Transverse colon (tissue), 4 donors: Measurements from ENCODE around the gene CGN. TPM values are rescaled to one million over a fixed set of nuclear protein-coding genes. Genes with fewer than 3 reads are reported as not detected.

ENCODE experiments used
- DNase-seq: peaks from one replicate; pipeline ENCODE4 v3.0.0-alpha.2; 2019
- H3K27ac ChIP-seq, 4 donors: fragments of 200-600 bp; sonication (generic); 2 replicates each; pipeline ENCODE4 v1.5.1; 2016 to 2018; ENCODE audit warnings: inconsistent platforms in 4 of 4
- H3K27me3 ChIP-seq: fragments of 200-600 bp; sonication (generic); 2 replicates; pipeline ENCODE4 v1.5.1; 2017; ENCODE audit warnings: inconsistent platforms
- H3K36me3 ChIP-seq, 4 donors: fragments of 200-600 bp; sonication (generic); 2 replicates each; pipeline ENCODE4 v1.5.1; 2017 to 2019; ENCODE audit warnings: inconsistent platforms in 4 of 4
- H3K4me1 ChIP-seq, 4 donors: fragments of 200-600 bp; sonication (generic); 2 replicates each; pipeline ENCODE4 v1.5.1; 2017 to 2020; ENCODE audit warnings: inconsistent platforms in 4 of 4
- H3K4me3 ChIP-seq, 4 donors: fragments of 200-600 bp; sonication (generic); 1 replicate in 1 of 4; 2 replicates in 3 of 4; pipeline versions ENCODE4 v1.5.1 to v1.6.1; 2017 to 2019; ENCODE audit warnings: inconsistent platforms in 4 of 4
- H3K9me3 ChIP-seq, 2 donors: fragments of 200-600 bp; sonication (generic); 2 replicates each; pipeline ENCODE4 v1.5.1; 2017 to 2019; ENCODE audit warnings: inconsistent platforms in 2 of 2
- EP300 ChIP-seq: sonication (generic); formaldehyde crosslinking; IDR thresholded peaks from one replicate; pipeline ENCODE4 v1.6.1; 2017; ENCODE audit warnings: antibody characterized with exemption, low read depth
- POLR2A ChIP-seq: fragments of 450-650 bp; IDR thresholded peaks from one replicate; pipeline ENCODE4 v1.6.1; 2016; ENCODE audit warnings: antibody characterized with exemption, mild to moderate bottlenecking, moderate library complexity
- POLR2AphosphoS5 ChIP-seq, 3 donors: sonication (generic); formaldehyde crosslinking; IDR thresholded peaks; one replicate each; pipeline ENCODE4 v1.6.1; 2016; ENCODE audit warnings: antibody characterized with exemption in 3 of 3
- WGBS, 2 donors: methylation state at CpG; one replicate each; pipeline ENCODE4 v1.1.5; 2018; ENCODE audit warnings: low coverage in 1 of 2; 5-methylcytosine and 5-hydroxymethylcytosine counted together
- in situ Hi-C, 4 donors: fragments of 200-750 bp; cut with MboI; loops; one replicate each; pipeline versions ENCODE4 v1.15.0 to v1.15.1; 2017; ENCODE audit warnings: low sequenced_read_pairs in 3 of 4, low pct_ligation_motif_present in 1 of 4, low pct_unique_long_range_greater_than_20kb in 1 of 4
- intact Hi-C: fragments of 100-400 bp; cut with DNase I; formaldehyde crosslinking; loops from one replicate; pipeline ENCODE4 v1.15.1; 2023; ENCODE audit warnings: low total_unique reads
- total RNA-seq, 4 donors: library from RNA; depleted of rRNA; stranded (reverse); fragments of >200 nt; gene quantifications; one replicate each; pipeline ENCODE4 v1.1.0, GENCODE V29; 2016
- TF ChIP-seq, protein P1 (sequence below), 5 experiments: fragments of 200-600 bp in 3 of 5; fragments of 450-650 bp in 2 of 5; sonication (generic) in 3 of 5; IDR thresholded peaks; 1 replicate in 2 of 5; 2 replicates in 3 of 5; pipeline ENCODE4 v1.5.1; 2016 to 2017; ENCODE audit warnings: antibody characterized with exemption in 5 of 5, inconsistent platforms in 3 of 5, mild to moderate bottlenecking in 2 of 5, moderate library complexity in 1 of 5

The CGN gene
- total RNA-seq, 4 donors from 2014 or later, result 123 to 351 (median 172) TPM

GRCh38 chr1:151565502-151566189 lies 54.5 kb downstream of the CGN start:
- intact Hi-C loops (no loop called here), in situ Hi-C loops (no loop called here)
- Histone ChIP-seq H3K27me3 (no peaks in the 10 kb centered on the region), H3K27ac (no peak overlapping the region), H3K4me3 (no peak overlapping the region), H3K9me3 (no peaks in the 10 kb centered on the region), H3K36me3 (peaks cover 0 to 11% (median 2%) of the 10 kb centered on the region in 4 donors), H3K4me1 (peaks cover 0 to 24% (median 12%) of the 10 kb centered on the region in 4 donors)
- TF ChIP-seq POLR2A (no peak), POLR2AphosphoS5 (IDR thresholded peaks at IDR 0.05) (no peak), EP300 (no peak)
- TF ChIP-seq, protein P1, sequence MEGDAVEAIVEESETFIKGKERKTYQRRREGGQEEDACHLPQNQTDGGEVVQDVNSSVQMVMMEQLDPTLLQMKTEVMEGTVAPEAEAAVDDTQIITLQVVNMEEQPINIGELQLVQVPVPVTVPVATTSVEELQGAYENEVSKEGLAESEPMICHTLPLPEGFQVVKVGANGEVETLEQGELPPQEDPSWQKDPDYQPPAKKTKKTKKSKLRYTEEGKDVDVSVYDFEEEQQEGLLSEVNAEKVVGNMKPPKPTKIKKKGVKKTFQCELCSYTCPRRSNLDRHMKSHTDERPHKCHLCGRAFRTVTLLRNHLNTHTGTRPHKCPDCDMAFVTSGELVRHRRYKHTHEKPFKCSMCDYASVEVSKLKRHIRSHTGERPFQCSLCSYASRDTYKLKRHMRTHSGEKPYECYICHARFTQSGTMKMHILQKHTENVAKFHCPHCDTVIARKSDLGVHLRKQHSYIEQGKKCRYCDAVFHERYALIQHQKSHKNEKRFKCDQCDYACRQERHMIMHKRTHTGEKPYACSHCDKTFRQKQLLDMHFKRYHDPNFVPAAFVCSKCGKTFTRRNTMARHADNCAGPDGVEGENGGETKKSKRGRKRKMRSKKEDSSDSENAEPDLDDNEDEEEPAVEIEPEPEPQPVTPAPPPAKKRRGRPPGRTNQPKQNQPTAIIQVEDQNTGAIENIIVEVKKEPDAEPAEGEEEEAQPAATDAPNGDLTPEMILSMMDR (IDR thresholded peaks at IDR 0.05), result no peak
- DNase-seq, result no peak
- WGBS, 2 donors, result 73 to 82% methylated on average over 5 of the region's 5 CpGs

- WGBS, 2 donors, result 55% methylated on average over 3 of the region's 3 CpGs; no CpG with 5 or more reads in 1 of the 2 donors
- peak overlapping the region; percentile 49 to 63 (median 58) for H3K27ac ChIP-seq
- no peak overlapping the region for H3K4me3 ChIP-seq
- intact Hi-C loops (no loop called here), in situ Hi-C loops (no loop called here)
- no peak for DNase-seq
- H3K9me3 ChIP-seq, result no peaks in the 10 kb centered on the region
- peaks cover 0 to 28% (median 12%) of the 10 kb centered on the region in 4 donors for H3K4me1 ChIP-seq
- H3K27me3 ChIP-seq, result no peaks in the 10 kb centered on the region
- peaks cover 0 to 15% (median 2%) of the 10 kb centered on the region in 4 donors for H3K36me3 ChIP-seq
- TF ChIP-seq POLR2AphosphoS5 (IDR thresholded peaks at IDR 0.05), result peak in 1 of 3 donors; percentile 34
- TF ChIP-seq POLR2A, result no peak
Observed at GRCh38 chr1:151568626-151569088, 57.5 kb downstream of the CGN start.

DNA sequence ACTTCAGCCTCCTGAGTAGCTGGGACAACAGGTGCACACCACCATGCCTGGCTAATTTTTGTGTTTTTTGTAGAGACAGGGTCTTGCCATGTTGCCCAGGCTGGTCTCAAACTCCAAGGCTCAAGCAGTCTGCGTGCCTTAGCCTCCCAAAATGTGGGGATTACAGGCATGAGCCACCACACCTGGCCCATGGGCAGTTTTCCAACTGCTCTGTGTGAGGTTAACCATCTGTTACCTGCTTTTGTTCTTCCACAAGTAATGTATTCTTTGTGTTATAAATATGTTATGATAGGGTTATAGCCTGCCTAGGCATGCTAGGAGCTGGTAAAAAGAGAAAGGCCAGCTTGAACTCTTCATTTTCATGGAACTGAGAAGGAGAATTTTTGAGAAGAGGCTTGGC lies 59.6 kb downstream of the CGN start:
- no peak for DNase-seq
- intact Hi-C loops, result no loop called here
- peaks cover 0 to 28% (median 12%) of the 10 kb centered on the region in 4 donors for H3K4me1 ChIP-seq
- peak overlapping the region in 2 of 4 donors; percentile 49 to 63 for H3K27ac ChIP-seq
- no peaks in the 10 kb centered on the region for H3K27me3 ChIP-seq
- H3K9me3 ChIP-seq, result no peaks in the 10 kb centered on the region
- in situ Hi-C loops, result no loop called here
- TF ChIP-seq POLR2A, result no peak
- no peak for TF ChIP-seq EP300
- TF ChIP-seq, protein P1 (IDR thresholded peaks at IDR 0.05), result no peak
- no peak for TF ChIP-seq POLR2AphosphoS5 (IDR thresholded peaks at IDR 0.05)
- WGBS, 2 donors, result 29% methylated on average over 1 of the region's 1 CpG; no CpG with 5 or more reads in 1 of the 2 donors
- peaks cover 0 to 26% (median 10%) of the 10 kb centered on the region in 4 donors for H3K36me3 ChIP-seq
- no peak overlapping the region for H3K4me3 ChIP-seq

DNA sequence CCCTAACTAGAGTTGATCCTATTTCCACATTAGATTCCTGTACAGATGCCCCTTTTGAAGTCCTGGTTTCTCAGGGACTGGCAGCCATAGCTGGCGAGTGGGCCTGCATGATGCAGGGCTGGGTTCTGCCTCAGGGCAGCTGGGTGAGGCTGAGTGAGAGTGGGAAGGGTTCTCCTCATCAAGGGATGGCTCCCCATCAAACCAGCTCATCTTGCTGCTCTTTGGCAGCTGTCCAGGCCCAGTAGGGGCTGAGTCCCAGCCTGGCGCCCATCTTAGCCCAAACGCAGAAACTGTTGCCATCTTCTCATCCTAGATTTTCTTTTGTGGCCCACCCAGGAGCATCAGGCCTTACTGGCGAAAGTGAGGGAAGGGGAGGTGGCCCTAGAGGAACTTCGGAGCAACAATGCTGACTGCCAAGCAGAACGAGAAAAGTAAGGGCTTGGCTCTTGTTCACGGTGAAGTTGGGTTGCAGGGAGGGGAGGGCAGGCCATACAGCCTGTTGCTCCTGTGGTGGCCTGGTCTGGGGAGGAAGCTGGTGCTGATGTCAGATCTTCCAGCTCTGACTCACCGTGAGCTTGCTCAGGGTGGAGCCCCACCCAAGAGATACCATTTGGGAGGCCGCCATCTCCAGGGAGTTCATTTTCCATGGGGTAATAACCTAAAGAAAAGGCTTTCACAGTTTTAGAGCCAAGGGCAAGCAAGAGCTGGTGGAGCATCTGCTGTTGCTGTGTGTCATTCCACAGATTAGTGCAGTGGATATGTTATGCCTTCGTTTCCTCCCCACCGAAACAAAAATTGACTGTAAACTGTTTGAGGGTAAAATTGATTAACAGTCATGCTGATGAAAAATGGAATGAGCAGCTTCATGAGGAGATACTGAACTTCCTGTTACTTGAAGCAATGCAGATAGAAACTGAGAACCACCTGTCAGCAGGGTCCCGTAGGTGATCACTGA lies 63.7 kb downstream of the CGN start:
- 78% methylated on average over 12 of the region's 12 CpGs; no CpG with 5 or more reads in 1 of the 2 donors for WGBS, 2 donors
- no peaks in the 10 kb centered on the region for H3K27me3 ChIP-seq
- in situ Hi-C loops, result loop anchor here in 1 of 4 donors (25.0 kb wide), 1 partner anchor 162 kb away; no protein-coding TSS in a partner anchor
- TF ChIP-seq POLR2A (no peak), EP300 (no peak)
- intact Hi-C loops, result no loop called here
- no peak overlapping the region for H3K4me3 ChIP-seq
- no peaks in the 10 kb centered on the region for H3K9me3 ChIP-seq
- peaks cover 0 to 25% (median 13%) of the 10 kb centered on the region in 4 donors for H3K36me3 ChIP-seq
- H3K27ac ChIP-seq, result no peak overlapping the region
- H3K4me1 ChIP-seq, result peaks cover 0 to 12% (median 5%) of the 10 kb centered on the region in 4 donors
- DNase-seq, result peak; percentile 16

- H3K9me3 ChIP-seq, result no peaks in the 10 kb centered on the region
- H3K4me1 ChIP-seq, result no peaks in the 10 kb centered on the region
- in situ Hi-C loops (loop anchor here in 1 of 4 donors (25.0 kb wide), 1 partner anchor 160 kb away; no protein-coding TSS in a partner anchor), intact Hi-C loops (no loop called here)
- no peak overlapping the region for H3K27ac ChIP-seq
- no peak for TF ChIP-seq POLR2AphosphoS5 (IDR thresholded peaks at IDR 0.05)
- no peak for TF ChIP-seq POLR2A
- no peak for TF ChIP-seq EP300
- H3K36me3 ChIP-seq, result peaks cover 0 to 29% (median 15%) of the 10 kb centered on the region in 4 donors
- no peaks in the 10 kb centered on the region for H3K27me3 ChIP-seq
- H3K4me3 ChIP-seq, result no peak overlapping the region
- DNase-seq, result no peak
- WGBS, 2 donors, result 96 to 100% methylated on average over 2 of the region's 2 CpGs
Observed at GRCh38 chr1:151577173-151577572, 66.0 kb downstream of the CGN start.
